ENCODE data around the gene CLEC16A.

The CLEC16A gene

GRCh38 chr16:11183951-11184350 is 239.6 kb downstream of the CLEC16A start:
- no peak for FAIRE-seq

GRCh38 chr16:11187522-11188023 is 243.2 kb downstream of the CLEC16A start:
- no peak for FAIRE-seq

- no peak for FAIRE-seq
Observed at GRCh38 chr16:11188801-11189740, 244.7 kb downstream of the CLEC16A start.

GRCh38 chr16:11190588-11191560 is 246.5 kb downstream of the CLEC16A start:
- no peak for FAIRE-seq

GRCh38 chr16:11191665-11192064 is 247.3 kb downstream of the CLEC16A start:
- FAIRE-seq = no peak

- FAIRE-seq = no peak
Observed at GRCh38 chr16:11193494-11193893, 249.1 kb downstream of the CLEC16A start.

- FAIRE-seq = no peak
Observed at GRCh38 chr16:11194913-11195312, 250.5 kb downstream of the CLEC16A start.

GRCh38 chr16:11196286-11196828 is 252.0 kb downstream of the CLEC16A start:
- FAIRE-seq = no peak

- FAIRE-seq = no peak
Observed at GRCh38 chr16:11198375-11198774, 254.0 kb downstream of the CLEC16A start.

GRCh38 chr16:11198828-11199227 is 254.5 kb downstream of the CLEC16A start:
- no peak for FAIRE-seq

- no peak for FAIRE-seq
Observed at GRCh38 chr16:11200592-11200991, 256.2 kb downstream of the CLEC16A start.

- FAIRE-seq = no peak
Observed at GRCh38 chr16:11201498-11202259, 257.3 kb downstream of the CLEC16A start.

GRCh38 chr16:11202260-11203091 is 258.1 kb downstream of the CLEC16A start:
- no peak for FAIRE-seq

GRCh38 chr16:11203111-11203623 is 258.8 kb downstream of the CLEC16A start:
- no peak for FAIRE-seq

GRCh38 chr16:11204513-11205047 is 260.2 kb downstream of the CLEC16A start:
- FAIRE-seq = no peak

GRCh38 chr16:11205065-11205699 is 260.8 kb downstream of the CLEC16A start:
- FAIRE-seq = no peak

- no peak for FAIRE-seq
Observed at GRCh38 chr16:11205754-11206581, 261.6 kb downstream of the CLEC16A start.

- no peak for FAIRE-seq
Observed at GRCh38 chr16:11207646-11208045, 263.3 kb downstream of the CLEC16A start.

All from TTC549 (cell line).